HCT116 (cell line): ENCODE measurements around the gene HOMER2. TPM values are rescaled to one million over a fixed set of nuclear protein-coding genes. Genes with fewer than 3 reads are reported as not detected.

Source experiments
- ATAC-seq: fragments of 200-7000 bp; cut with Tn5 transposase; 2 replicates; pipeline ENCODE4 v1.9.1; 2020; ENCODE audit warnings: mild to moderate bottlenecking, moderate library complexity
- BruUV-seq: library from RNA; stranded (reverse); fragments of 400-500 nt; replicated peaks from 2 replicates; lab custom pipeline; 2021; lab: Mats Ljungman, UMichigan
- CTCF ChIA-PET: fragments of 300-600 bp; sonication (Branson Sonifier 250); formaldehyde crosslinking; loops from one replicate; lab custom pipeline; 2021; ENCODE audit warnings: antibody characterized with exemption; lab: Charles Lee
- POLR2A ChIA-PET: fragments of 300-600, 350-600 bp; sonication (Branson Sonifier 250); formaldehyde crosslinking; loops from one replicate; lab custom pipeline; 2021; ENCODE audit warnings: antibody characterized with exemption; lab: Charles Lee
- RAD21 ChIA-PET, 2 experiments: fragments of 300-600 bp; sonication (Branson Sonifier 250); formaldehyde crosslinking; loops; one replicate each; lab custom pipeline; 2023; ENCODE audit warnings: low total read pairs in 2 of 2; ENCODE audit not compliant: uncharacterized antibody in 2 of 2, unreplicated experiment in 2 of 2, low non-redundant PET in 1 of 2; lab: Charles Lee
- DNase-seq: peaks from one replicate; pipeline ENCODE4 v3.0.0-alpha.2; 2010; ENCODE audit warnings: low read depth, low spot score
- H2AFZ ChIP-seq: fragments of 200-600 bp; shearing (Covaris generic), sonication (generic); 2 replicates; pipeline ENCODE4 v1.6.1; 2017; ENCODE audit warnings: low read depth, mixed run types, mixed read lengths, antibody characterized with exemption, low read length; ENCODE audit not compliant: poor library complexity, severe bottlenecking
- H3K27ac ChIP-seq: 2 replicates; pipeline ENCODE4 v1.5.1; 2012; ENCODE audit warnings: low read depth, low read length
- H3K27me3 ChIP-seq: fragments of 200-600 bp; sonication (generic); 2 replicates; pipeline ENCODE4 v1.6.1; 2016; ENCODE audit warnings: mixed run types, low read length, mixed read lengths; ENCODE audit not compliant: insufficient read depth
- H3K36me3 ChIP-seq, 2 experiments: fragments of 200-500 bp in 1 of 2; fragments of 200-600 bp in 1 of 2; sonication (Bioruptor generic) in 1 of 2; sonication (generic) in 1 of 2; 2 replicates each; pipeline versions ENCODE4 v1.5.1 to v1.6.1; 2014 to 2016; ENCODE audit warnings: low read length in 2 of 2, inconsistent platforms in 1 of 2, mixed read lengths in 1 of 2, mixed run types in 1 of 2; ENCODE audit not compliant: insufficient read depth in 2 of 2, control insufficient read depth in 1 of 2
- H3K4me1 ChIP-seq, 2 experiments: fragments of 200-600 bp in 1 of 2; sonication (generic) in 1 of 2; 2 replicates each; pipeline versions ENCODE4 v1.5.1 to v1.6.1; 2012 to 2017; ENCODE audit warnings: low read length in 2 of 2, inconsistent platforms in 1 of 2, mild to moderate bottlenecking in 1 of 2, mixed read lengths in 1 of 2, mixed run types in 1 of 2, moderate library complexity in 1 of 2; ENCODE audit not compliant: insufficient read depth in 2 of 2, control insufficient read depth in 1 of 2
- H3K4me2 ChIP-seq: fragments of 200-600 bp; sonication (generic); 2 replicates; pipeline ENCODE4 v1.6.1; 2017; ENCODE audit warnings: mixed run types, low read length, mixed read lengths
- H3K4me3 ChIP-seq, 2 experiments: fragments of 200-600 bp in 1 of 2; sonication (generic) in 1 of 2; replicated peaks in 1 of 2; 2 replicates each; pipeline ENCODE4 v1.5.1; 2011 to 2016; ENCODE audit warnings: low read length in 2 of 2, control low read depth in 1 of 2, low read depth in 1 of 2, mild to moderate bottlenecking in 1 of 2, mixed read lengths in 1 of 2, mixed run types in 1 of 2
- H3K79me2 ChIP-seq: fragments of 200-600 bp; sonication (generic); 2 replicates; pipeline ENCODE4 v1.6.1; 2017; ENCODE audit warnings: mild to moderate bottlenecking, mixed run types, low read length, moderate library complexity, mixed read lengths; ENCODE audit not compliant: insufficient read depth
- H3K9ac ChIP-seq: fragments of 200-600 bp; sonication (generic); 2 replicates; pipeline ENCODE4 v1.6.1; 2016; ENCODE audit warnings: low read length, mixed read lengths
- H3K9me2 ChIP-seq: fragments of 200-600 bp; sonication (generic), shearing (Covaris generic); 2 replicates; pipeline ENCODE4 v1.6.1; 2017; ENCODE audit warnings: mixed run types, mild to moderate bottlenecking, moderate library complexity; ENCODE audit not compliant: insufficient read depth
- H3K9me3 ChIP-seq, 2 experiments: fragments of 200-500 bp in 1 of 2; fragments of 200-600 bp in 1 of 2; sonication (Bioruptor generic) in 1 of 2; sonication (generic) in 1 of 2; 2 replicates each; pipeline ENCODE4 v1.6.1; 2014 to 2017; ENCODE audit warnings: low read length in 2 of 2, mixed read lengths in 2 of 2, inconsistent platforms in 1 of 2, low read depth in 1 of 2, mild to moderate bottlenecking in 1 of 2, mixed run types in 1 of 2, moderate library complexity in 1 of 2; ENCODE audit not compliant: control insufficient read depth in 1 of 2, insufficient read depth in 1 of 2
- H4K20me1 ChIP-seq: fragments of 200-600 bp; sonication (generic), shearing (Covaris generic); 2 replicates; pipeline ENCODE4 v1.6.1; 2017; ENCODE audit warnings: mixed run types, mild to moderate bottlenecking, moderate library complexity; ENCODE audit not compliant: insufficient read depth
- EZH2 ChIP-seq: fragments of 200-600 bp; sonication (generic); IDR thresholded peaks from 2 replicates; pipeline ENCODE4 v1.6.1; 2017; ENCODE audit warnings: antibody characterized with exemption, mixed run types
- EZH2phosphoT487 ChIP-seq: fragments of 200-600 bp; IDR thresholded peaks from 2 replicates; pipeline ENCODE4 v1.6.1; 2018; ENCODE audit warnings: antibody characterized with exemption, borderline replicate concordance
- FOSL1 ChIP-seq: IDR thresholded peaks from 2 replicates; pipeline ENCODE4 v1.6.1; 2012; ENCODE audit warnings: low read depth
- POLR2AphosphoS5 ChIP-seq: IDR thresholded peaks from 2 replicates; pipeline ENCODE4 v1.6.1; 2011; ENCODE audit warnings: mild to moderate bottlenecking, low read depth, low read length, moderate library complexity
- YY1 ChIP-seq: IDR thresholded peaks from 2 replicates; pipeline ENCODE4 v1.6.1; 2011; ENCODE audit warnings: low read length, low read depth, moderate library complexity, mild to moderate bottlenecking; ENCODE audit not compliant: insufficient replicate concordance; ENCODE audit errors: extremely low read depth
- intact Hi-C: fragments of 100-400 bp; cut with micrococcal nuclease; formaldehyde crosslinking; loops from 2 replicates; pipeline ENCODE4 v1.10.0; 2022
- total RNA-seq: library from RNA; stranded (reverse); gene quantifications from one replicate; pipeline ENCODE4 v1.2.1, GENCODE V29; 2021; ENCODE audit not compliant: unreplicated experiment
- TF ChIP-seq, protein P1 (sequence below): IDR thresholded peaks from 2 replicates; pipeline ENCODE4 v1.6.1; 2012
- TF ChIP-seq, protein P2 (sequence below): IDR thresholded peaks from 2 replicates; pipeline ENCODE4 v1.6.1; 2012

Gene HOMER2
- total RNA-seq, 1 experiment from 2014 or later: 3.9 TPM

DNA sequence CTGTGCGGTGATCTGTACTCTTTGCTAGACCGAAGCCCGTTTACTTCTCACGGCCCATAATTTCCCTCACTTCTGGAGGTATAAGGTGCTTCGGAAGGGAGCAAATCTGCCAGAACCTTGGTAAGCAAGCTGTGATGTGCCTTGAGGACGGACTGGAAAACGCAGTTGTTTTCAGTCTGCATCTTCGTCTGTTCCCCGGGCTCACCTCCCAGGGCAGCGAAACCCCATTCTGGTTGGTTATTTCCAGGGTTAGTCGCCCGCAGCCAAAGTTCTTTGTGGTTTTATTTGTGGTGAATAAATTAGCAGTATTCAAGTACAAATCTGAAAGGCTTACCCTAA, 33.9 kb upstream of the HOMER2 start:
- Histone ChIP-seq H4K20me1 (no peaks in the 10 kb centered on the region), H3K4me1 (peaks cover 7 to 17% of the 10 kb centered on the region in 2 experiments), H3K27ac (peak overlapping the region; percentile 65; the same call in 1 of the 2 replicates), H2AFZ (peak overlapping the region; percentile 74), H3K9ac (peak overlapping the region; percentile 87), H3K9me3 (no peaks in the 10 kb centered on the region), H3K27me3 (no peaks in the 10 kb centered on the region), H3K36me3 (peaks cover 7 to 17% of the 10 kb centered on the region in 2 experiments; a peak in 2 of 4 replicates), H3K4me2 (peak overlapping the region; percentile 71), H3K79me2 (peaks cover 24% of the 10 kb centered on the region), H3K9me2 (no peaks in the 10 kb centered on the region), H3K4me3 (peak overlapping the region; percentile 87 to 99)
- BruUV-seq: TSS peak; percentile 80
- ChIA-PET RAD21 (no interaction called here), CTCF (interaction anchor here (1.0 kb wide), 1 partner anchor 137 kb away, joined by 7 read pairs; no protein-coding TSS in a partner anchor), POLR2A (interaction anchor here (1.0 to 1.3 kb wide), 2 partner anchors 43 to 446 kb away, joined by 3 to 4 read pairs; partner anchors contain the start of gene RPS17)
- ATAC-seq: peak; percentile 43
- intact Hi-C loops: loop anchor here (5.0 kb wide), 2 partner anchors 139 to 234 kb away; no protein-coding TSS in a partner anchor
- TF ChIP-seq, protein P1, sequence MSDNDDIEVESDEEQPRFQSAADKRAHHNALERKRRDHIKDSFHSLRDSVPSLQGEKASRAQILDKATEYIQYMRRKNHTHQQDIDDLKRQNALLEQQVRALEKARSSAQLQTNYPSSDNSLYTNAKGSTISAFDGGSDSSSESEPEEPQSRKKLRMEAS: no peak
- TF ChIP-seq EZH2 (no peak), EZH2phosphoT487 (no peak), FOSL1 (no peak), POLR2AphosphoS5 (no peak), YY1 (no peak)
- TF ChIP-seq, protein P2, sequence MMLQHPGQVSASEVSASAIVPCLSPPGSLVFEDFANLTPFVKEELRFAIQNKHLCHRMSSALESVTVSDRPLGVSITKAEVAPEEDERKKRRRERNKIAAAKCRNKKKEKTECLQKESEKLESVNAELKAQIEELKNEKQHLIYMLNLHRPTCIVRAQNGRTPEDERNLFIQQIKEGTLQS: no peak
- DNase-seq: no peak
